Measurements from ENCODE around the gene DCAF5. TPM values are rescaled to one million over a fixed set of nuclear protein-coding genes. Genes with fewer than 3 reads are reported as not detected.

Gene DCAF5
- total and polyA plus RNA-seq, 2 of the 13 experiments (the other 11 are each of a cell fraction or from before 2014, with no cell fraction given): 13.4 to 31.6 TPM

GRCh38 chr14:69008421-69008884 is 144.5 kb downstream of the DCAF5 start:
- no TSS peak for BruUV-seq (replicated peaks)
- Histone ChIP-seq H3K27ac (ENCODE audit: extremely low read length, insufficient read depth, low read length) (no peak overlapping the region), H3K9ac (ENCODE audit: insufficient read depth, low read depth, low read length) (no peak overlapping the region), H4K20me1 (ENCODE audit: insufficient read depth, low read length) (no peaks in the 10 kb centered on the region), H3K36me3 (replicated peaks in 1 of 2; ENCODE audit: control insufficient read depth in 1 of 2, insufficient read depth in 2 of 2, low read length in 2 of 2) (no peaks in the 10 kb centered on the region), H2AFZ (ENCODE audit: low read length) (no peak overlapping the region), H3K9me3 (ENCODE audit: low read length) (no peaks in the 10 kb centered on the region), H3K4me3 (replicated peaks in 1 of 3; ENCODE audit: insufficient read depth in 1 of 3, low read depth in 2 of 3, low read length in 3 of 3) (no peak overlapping the region), H3K4me2 (ENCODE audit: low read depth, low read length) (no peak overlapping the region), H3K27me3 (ENCODE audit: control insufficient read depth in 1 of 2, insufficient read depth in 2 of 2, low read length in 2 of 2) (peaks cover 0 to 22% of the 10 kb centered on the region in 2 experiments; a peak in 3 of 5 replicates), H3K79me2 (ENCODE audit: insufficient read depth, low read length) (no peaks in the 10 kb centered on the region), H3K4me1 (ENCODE audit: insufficient read depth, low read length) (peaks cover 29% of the 10 kb centered on the region)
- in situ Hi-C loops (cut with HindIII; ENCODE audit: extremely low pct_ligation_motif_present, low pct_unique_long_range_greater_than_20kb) (no loop called here), intact Hi-C loops (cut with micrococcal nuclease; ENCODE audit: unreplicated experiment) (no loop called here)
- DNase-seq (ENCODE audit: low spot score) (no peak), FAIRE-seq (no peak), ATAC-seq (no peak)
- TF ChIP-seq LCORL (IDR thresholded peaks at IDR 0.05): peak; percentile 58; the same call in 1 of the 2 replicates
- no peak for TF ChIP-seq LCORL (CRISPR knock-in tag; IDR thresholded peaks at IDR 0.05)
- no peak for TF ChIP-seq PAX8 (CRISPR knock-in tag; IDR thresholded peaks at IDR 0.05; ENCODE audit: borderline replicate concordance)
- POLR2A ChIA-PET: no interaction called here
- 71% methylated on average over 1 of the region's 1 CpG for WGBS (ENCODE audit: low lambda C conversion rate)
- CTCF ChIA-PET (ENCODE audit: low intra/inter-chr PET ratio, low total read pairs): no interaction called here

GRCh38 chr14:69006346-69006745 is 146.6 kb downstream of the DCAF5 start:
- ATAC-seq (no peak), FAIRE-seq (no peak), DNase-seq (ENCODE audit: low spot score) (no peak)
- in situ Hi-C loops (cut with HindIII; ENCODE audit: extremely low pct_ligation_motif_present, low pct_unique_long_range_greater_than_20kb): no loop called here
- Histone ChIP-seq H3K36me3 (replicated peaks in 1 of 2; ENCODE audit: control insufficient read depth in 1 of 2, insufficient read depth in 2 of 2, low read length in 2 of 2) (no peaks in the 10 kb centered on the region), H4K20me1 (ENCODE audit: insufficient read depth, low read length) (no peaks in the 10 kb centered on the region), H3K4me1 (ENCODE audit: insufficient read depth, low read length) (peaks cover 28% of the 10 kb centered on the region), H3K9me3 (ENCODE audit: low read length) (no peaks in the 10 kb centered on the region), H3K27me3 (ENCODE audit: control insufficient read depth in 1 of 2, insufficient read depth in 2 of 2, low read length in 2 of 2) (peaks cover 0 to 26% of the 10 kb centered on the region in 2 experiments; a peak in 3 of 5 replicates), H2AFZ (ENCODE audit: low read length) (no peak overlapping the region), H3K9ac (ENCODE audit: insufficient read depth, low read depth, low read length) (no peak overlapping the region), H3K4me3 (replicated peaks in 1 of 3; ENCODE audit: insufficient read depth in 1 of 3, low read depth in 2 of 3, low read length in 3 of 3) (no peak overlapping the region), H3K27ac (ENCODE audit: extremely low read length, insufficient read depth, low read length) (no peak overlapping the region), H3K4me2 (ENCODE audit: low read depth, low read length) (no peak overlapping the region), H3K79me2 (ENCODE audit: insufficient read depth, low read length) (no peaks in the 10 kb centered on the region)
- ChIA-PET POLR2A (interaction anchor here (1.6 kb wide), 1 partner anchor 28 kb away, joined by 4 read pairs; no protein-coding TSS in a partner anchor), CTCF (ENCODE audit: low intra/inter-chr PET ratio, low total read pairs) (no interaction called here)
- no peak for TF ChIP-seq CHD4 (IDR thresholded peaks at IDR 0.05; ENCODE audit: borderline replicate concordance, low read length)
- no peak for TF ChIP-seq NR2F6 (IDR thresholded peaks at IDR 0.05)
- no peak for TF ChIP-seq NR2F6 (CRISPR knock-in tag; IDR thresholded peaks at IDR 0.05)
- no peak for TF ChIP-seq ZNF660 (CRISPR knock-in tag; IDR thresholded peaks at IDR 0.05; ENCODE audit: borderline replicate concordance, low read depth)
- TF ChIP-seq ZNF761 (CRISPR knock-in tag; conservative IDR thresholded peaks at IDR 0.05): no peak
- TF ChIP-seq CBX5 (CRISPR knock-in tag; IDR thresholded peaks at IDR 0.05; ENCODE audit: borderline replicate concordance): no peak
- TF ChIP-seq EP300 (IDR thresholded peaks at IDR 0.05; ENCODE audit: low read depth in 2 of 2, low read length in 2 of 2): no peak
- TF ChIP-seq EP300 (CRISPR knock-in tag; IDR thresholded peaks at IDR 0.05; ENCODE audit: borderline replicate concordance): no peak
- BruUV-seq (replicated peaks): no TSS peak
- intact Hi-C loops (cut with micrococcal nuclease; ENCODE audit: unreplicated experiment): no loop called here
- 47% methylated on average over 3 of the region's 5 CpGs for WGBS (ENCODE audit: low lambda C conversion rate)

All from HepG2 (cell line).